DMS153 treated with DMSO at 0.1 percent for 48 hours (cell line): ENCODE data around the gene SYNGR1.

ENCODE experiments used
- DNase-seq: peaks from one replicate; lab custom pipeline; 2025; ENCODE audit not compliant: unreplicated experiment; lab: John Stamatoyannopoulos, UW

Gene SYNGR1

GRCh38 chr22:39428597-39429071, 78.8 kb downstream of the SYNGR1 start:
- no peak for DNase-seq

- no peak for DNase-seq
Measured at GRCh38 chr22:39429186-39429585, 79.4 kb downstream of the SYNGR1 start.

DNA sequence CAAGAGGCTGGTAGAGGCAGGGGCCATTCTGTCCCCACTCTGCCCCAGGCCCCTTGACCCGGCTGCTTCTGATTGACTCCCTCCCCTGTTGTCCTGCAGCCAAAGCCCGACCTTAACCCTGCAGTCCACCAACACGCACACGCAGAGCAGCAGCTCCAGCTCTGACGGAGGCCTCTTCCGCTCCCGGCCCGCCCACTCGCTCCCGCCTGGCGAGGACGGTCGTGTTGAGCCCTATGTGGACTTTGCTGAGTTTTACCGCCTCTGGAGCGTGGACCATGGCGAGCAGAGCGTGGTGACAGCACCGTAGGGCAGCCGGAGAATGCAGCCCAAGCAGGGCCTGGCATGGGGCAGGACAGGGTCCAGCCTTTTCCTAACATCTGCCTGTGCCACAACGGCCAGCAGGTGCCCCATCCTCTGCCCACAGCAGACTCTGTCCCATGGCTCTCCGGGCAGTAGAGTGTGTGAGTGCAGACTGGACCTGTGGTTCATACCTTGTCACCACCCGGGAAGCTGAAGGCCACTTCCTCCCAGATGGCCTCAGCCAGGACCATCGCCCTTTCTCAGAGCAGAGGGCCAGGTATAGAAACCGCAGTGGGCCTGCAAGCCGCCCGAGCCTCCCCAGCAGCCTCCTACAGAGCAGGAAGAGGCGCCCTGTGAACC, 80.3 kb downstream of the SYNGR1 start:
- no peak for DNase-seq

DNA sequence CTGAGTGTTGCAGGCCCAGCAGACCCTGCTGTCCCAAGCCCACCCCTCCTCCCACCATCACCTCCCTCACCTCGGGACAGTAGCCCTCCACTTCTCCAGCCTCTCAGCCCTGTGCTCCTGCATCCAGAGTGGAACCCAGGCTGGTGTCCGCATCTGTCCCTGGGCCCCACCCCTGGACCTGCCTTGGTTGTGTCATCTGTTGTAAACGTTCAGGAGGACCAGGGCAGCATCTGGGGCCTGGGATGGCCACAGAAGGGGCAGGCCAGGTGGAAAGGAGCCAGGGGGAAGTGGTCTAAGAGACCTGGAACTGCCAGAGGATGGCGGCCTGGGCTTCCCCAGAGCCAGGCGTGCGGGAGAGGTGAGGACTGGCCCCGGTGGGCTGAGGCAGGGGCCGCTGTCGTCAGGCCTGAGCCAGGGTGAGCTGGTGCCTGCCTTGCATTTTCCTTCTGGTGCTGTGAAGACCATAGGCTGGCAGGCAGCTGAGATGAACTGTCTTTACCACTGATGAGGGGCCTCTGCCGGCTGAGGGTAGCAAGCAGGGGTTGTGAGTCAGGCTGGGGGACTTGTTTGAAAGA, 80.9 kb downstream of the SYNGR1 start:
- no peak for DNase-seq

- no peak for DNase-seq
Measured at GRCh38 chr22:39431216-39431801, 81.5 kb downstream of the SYNGR1 start.

GRCh38 chr22:39431821-39432251, 82.0 kb downstream of the SYNGR1 start:
- DNase-seq = no peak

- DNase-seq = no peak
Measured at GRCh38 chr22:39432361-39432811, 82.6 kb downstream of the SYNGR1 start.

DNA sequence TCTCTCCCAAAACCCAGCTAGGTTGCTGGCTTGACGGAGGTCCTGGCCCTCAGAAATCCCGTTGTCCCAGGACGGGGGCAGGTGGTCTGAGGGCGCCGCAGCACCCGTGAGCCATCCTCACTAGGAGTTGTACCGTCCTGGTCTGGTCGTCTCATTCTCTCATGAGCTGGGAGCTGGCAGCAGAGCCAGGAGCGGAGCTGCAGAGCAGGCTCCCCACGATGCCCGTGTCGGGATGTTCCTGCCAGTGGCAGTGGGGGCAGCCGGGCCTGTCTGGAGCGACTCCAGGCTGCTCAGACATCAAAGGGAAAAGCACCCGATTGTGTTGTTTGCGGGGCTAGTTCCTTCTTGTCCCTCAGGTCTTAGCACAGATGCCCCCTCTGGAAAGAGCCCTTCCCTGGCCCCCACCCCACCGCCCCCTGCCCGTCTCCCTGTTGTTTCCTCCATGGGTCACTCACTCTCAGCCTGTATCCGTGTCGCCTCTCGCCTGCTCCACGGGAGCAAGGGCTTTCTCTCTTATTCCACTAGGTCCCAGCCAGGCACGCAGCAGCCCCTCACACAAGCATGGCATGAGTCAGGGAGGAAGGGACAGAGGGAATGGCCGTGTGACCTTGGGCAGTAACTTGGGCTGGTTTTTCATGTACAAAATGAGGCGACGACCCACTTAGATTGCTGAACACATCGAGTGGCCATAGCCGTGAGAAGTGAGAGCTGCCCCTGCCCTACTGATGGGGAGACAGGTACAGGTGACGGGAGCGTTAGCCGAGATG, 83.9 kb downstream of the SYNGR1 start:
- DNase-seq = no peak

DNA sequence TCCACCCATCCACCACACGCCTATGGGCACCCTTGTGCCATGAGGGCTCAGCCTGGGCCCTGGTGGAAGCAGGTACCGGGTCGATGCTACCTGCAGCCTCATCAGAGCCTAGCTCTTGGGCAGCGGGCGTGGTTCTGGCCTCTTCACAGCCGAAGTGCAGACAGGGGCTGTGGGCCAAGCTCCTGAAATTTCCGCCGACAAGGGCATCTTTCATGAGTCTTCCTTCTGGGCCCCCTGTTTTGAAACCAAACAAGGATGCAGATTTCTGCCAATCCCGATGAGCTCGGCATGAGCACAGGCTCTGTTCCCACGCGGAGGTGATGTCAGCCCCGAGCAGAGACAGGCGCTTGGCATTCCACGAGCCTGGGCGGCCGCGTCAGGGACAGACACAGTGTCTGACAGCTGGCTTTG, 84.5 kb downstream of the SYNGR1 start:
- DNase-seq = no peak

GRCh38 chr22:39434721-39435120, 84.9 kb downstream of the SYNGR1 start:
- DNase-seq = no peak
